Esophagus squamous epithelium (tissue), 4 donors: ENCODE data around the gene PROSER2.

ENCODE experiments used
- POLR2A ChIP-seq, 4 donors: fragments of 450-650 bp; IDR thresholded peaks; one replicate each; pipeline ENCODE4 v1.6.1; 2017; ENCODE audit warnings: antibody characterized with exemption in 4 of 4, mild to moderate bottlenecking in 4 of 4, moderate library complexity in 3 of 4
- TF ChIP-seq, protein P1 (sequence below), 6 experiments: fragments of 450-650 bp in 4 of 6; fragments of 200-600 bp in 2 of 6; sonication (generic) in 2 of 6; IDR thresholded peaks; one replicate each; pipeline ENCODE4 v1.5.1; 2016 to 2019; ENCODE audit warnings: antibody characterized with exemption in 6 of 6, mild to moderate bottlenecking in 4 of 6, moderate library complexity in 4 of 6

DNA sequence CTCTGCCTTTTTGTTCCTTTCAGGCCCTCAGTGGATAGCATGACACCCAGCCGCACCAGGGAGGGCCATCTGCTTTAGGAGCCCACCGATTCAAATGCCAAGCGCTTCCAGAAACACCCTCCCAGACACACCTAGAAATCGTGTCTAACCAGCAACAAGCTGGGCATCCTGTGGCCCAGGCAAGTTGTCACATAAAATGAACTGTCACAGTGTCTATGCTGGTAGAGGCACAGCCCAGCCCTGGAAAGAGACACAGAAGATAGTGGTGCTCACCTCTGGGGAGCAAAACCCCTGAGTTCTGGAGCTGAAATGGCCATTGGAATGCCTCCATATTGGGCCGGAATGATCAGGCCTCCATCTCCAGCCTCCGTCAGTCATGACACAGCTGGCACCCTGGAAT, 42.0 kb upstream of the PROSER2 start:
- TF ChIP-seq, protein P1, sequence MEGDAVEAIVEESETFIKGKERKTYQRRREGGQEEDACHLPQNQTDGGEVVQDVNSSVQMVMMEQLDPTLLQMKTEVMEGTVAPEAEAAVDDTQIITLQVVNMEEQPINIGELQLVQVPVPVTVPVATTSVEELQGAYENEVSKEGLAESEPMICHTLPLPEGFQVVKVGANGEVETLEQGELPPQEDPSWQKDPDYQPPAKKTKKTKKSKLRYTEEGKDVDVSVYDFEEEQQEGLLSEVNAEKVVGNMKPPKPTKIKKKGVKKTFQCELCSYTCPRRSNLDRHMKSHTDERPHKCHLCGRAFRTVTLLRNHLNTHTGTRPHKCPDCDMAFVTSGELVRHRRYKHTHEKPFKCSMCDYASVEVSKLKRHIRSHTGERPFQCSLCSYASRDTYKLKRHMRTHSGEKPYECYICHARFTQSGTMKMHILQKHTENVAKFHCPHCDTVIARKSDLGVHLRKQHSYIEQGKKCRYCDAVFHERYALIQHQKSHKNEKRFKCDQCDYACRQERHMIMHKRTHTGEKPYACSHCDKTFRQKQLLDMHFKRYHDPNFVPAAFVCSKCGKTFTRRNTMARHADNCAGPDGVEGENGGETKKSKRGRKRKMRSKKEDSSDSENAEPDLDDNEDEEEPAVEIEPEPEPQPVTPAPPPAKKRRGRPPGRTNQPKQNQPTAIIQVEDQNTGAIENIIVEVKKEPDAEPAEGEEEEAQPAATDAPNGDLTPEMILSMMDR (IDR thresholded peaks at IDR 0.05): no peak
- no peak for TF ChIP-seq POLR2A (IDR thresholded peaks at IDR 0.05)
